GF-D8 (cell line): ENCODE results near the gene EID2B.

Experiments
- DNase-seq: peaks from one replicate; lab custom pipeline; 2025; lab: John Stamatoyannopoulos, UW

EID2B gene

DNA sequence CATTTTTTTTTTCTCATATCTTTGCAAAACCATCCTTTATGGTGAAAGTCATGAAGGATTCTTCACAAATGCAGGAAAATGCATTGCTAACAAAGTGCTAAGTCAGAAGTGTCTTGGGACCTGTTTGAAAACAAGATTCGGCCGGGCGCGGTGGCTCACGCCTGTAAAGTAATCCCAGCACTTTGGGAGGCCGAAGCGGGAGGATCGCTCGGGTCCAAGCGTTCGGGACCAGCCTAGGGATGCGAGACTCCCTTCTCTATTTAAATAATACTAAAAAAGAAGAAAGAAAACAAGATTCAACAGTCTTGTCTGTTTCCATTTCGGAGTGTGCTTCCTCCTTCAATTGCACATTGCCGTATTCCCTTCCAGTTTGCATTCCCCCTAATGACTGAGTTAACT, 819 bp downstream of the EID2B start:
- DNase-seq, result no peak

DNA sequence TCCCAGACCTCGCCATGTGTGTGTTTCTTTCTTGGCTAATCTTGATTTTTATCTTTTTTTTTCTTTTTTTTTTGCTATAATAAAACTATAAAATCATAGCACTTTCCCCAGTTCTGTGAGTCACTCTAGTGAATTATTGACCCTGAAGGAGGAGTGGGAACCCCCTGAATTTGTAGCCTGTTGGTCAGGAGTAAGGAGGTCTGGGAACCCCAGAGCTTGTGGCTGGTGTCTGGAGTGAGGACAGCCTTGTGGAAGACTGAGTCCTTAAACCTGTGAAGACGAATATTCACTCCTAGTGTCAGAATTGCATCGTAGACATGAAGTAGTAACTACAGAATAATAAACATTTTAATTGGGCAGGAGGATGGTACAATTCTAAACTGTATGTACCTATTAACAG, 7.4 kb downstream of the EID2B start:
- DNase-seq, result no peak

DNA sequence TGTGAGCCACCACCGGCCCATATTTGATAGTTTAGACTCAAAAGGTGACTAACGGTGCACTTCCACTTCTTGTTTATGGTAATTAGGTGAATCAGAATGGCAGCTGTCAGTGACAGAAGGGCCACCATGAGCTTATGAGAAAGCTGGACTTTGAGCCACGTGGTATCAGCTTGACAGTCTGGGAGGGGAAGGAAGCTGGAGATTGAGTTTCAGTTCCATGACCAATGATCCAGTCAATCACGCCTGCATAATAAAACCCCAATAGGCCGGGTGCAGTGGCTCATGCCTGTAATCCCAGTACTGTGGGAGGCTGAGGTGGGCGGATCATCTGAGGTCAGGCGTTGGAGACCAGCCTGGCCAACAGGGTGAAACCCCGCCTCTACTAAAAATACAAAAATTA, 8.2 kb downstream of the EID2B start:
- DNase-seq, result no peak

DNA sequence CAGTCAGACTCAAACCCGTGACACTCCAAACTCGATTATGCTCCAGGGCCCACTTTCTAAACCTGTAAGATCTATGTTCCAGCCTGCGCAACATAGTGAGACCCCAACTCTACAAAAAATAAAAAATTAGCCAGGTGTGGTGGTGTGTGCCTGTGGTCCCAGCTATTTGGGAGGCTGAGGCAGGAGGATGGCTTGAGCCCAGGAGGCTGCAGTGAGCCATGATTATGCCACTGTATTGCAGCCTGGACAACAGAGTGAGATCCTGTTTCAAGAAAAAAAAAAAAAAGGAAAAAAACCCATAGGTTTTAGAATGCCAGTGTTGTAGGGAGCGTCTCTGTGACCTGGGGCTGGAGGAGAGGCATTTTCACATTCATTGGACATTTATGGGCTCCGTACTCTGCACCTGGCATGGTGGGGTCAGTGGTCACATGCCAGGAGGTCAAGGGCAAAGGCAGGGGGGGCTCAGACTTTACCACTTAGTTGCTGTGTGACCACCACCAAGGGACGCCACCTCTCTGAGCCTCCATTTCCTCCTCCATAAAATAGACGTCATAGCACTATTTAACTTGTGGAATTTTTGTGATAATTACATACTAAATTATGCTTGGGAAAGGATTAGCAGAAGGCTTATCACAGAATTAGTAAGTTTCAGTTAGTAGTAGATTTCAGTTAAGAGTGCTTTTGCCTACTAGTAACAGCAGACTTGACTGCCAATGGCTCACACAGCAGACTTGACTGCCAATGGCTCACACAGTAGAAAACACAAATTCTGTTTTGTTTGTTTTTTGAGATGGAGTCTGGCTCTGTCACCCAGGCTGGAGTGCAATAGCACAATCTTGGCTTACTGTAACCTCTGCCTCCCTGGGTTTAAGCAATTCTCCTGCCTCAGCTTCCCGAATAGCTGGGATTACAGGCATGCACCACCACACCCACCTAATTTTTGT, 11.8 kb downstream of the EID2B start:
- no peak for DNase-seq

DNA sequence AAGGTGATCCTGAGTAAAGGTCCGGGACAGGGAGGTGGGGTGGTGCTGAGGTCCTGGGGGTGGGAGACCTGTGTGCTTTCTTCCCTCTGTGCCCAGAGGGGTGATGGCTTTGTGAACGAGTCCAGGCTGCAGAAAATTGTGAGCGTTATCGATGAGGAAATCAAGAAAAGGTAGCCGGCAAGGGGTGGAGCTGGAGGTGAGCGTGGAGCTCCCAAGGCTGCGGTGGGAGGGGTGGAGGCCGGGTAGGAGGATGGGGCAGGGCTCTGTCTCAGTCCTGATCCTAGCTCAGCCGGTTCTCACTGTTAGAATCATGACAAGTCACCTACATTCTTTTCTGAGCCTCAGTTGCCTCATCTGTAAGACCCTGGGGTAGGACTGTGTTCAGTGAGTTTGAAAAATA, 13.7 kb downstream of the EID2B start:
- no peak for DNase-seq

DNA sequence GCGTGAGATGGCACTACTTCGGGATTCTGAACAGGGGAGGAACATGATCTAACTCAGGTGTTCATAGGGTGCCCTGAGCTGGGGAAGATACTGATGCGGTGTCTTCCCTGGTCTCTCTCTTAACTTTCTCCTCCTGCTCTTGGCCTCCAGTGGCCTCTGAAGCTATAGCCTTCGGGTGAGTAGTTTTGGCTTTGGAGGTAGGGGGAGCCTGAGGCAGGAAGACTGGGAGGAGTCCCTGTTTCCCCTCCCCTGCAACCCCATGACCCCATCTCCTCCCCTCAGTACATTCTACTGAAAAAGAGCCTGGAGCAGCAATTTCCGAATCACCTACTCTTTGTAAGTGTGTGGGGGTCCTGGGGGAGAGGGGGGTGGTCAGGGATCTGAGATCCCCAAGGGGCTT, 14.2 kb downstream of the EID2B start:
- no peak for DNase-seq

DNA sequence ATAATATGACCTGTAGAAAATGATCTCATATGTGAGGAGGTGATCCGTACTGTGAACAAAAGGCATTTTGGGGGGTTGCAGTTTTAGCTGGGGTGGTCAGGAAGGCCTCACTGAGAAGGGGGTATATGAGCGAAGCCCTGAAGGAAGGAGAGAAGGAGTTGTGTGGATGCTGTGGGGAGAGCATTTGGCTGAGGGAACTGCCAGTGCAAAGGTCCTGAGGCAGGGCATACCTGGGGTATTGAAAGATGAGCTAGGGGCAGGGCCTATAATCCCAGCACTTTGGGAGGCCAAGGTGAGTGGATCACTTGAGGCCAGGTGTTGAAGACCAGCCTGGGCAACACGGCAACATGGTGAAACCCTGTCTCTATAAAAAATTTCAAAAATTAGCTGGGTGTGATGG, 15.2 kb downstream of the EID2B start:
- DNase-seq, result no peak

DNA sequence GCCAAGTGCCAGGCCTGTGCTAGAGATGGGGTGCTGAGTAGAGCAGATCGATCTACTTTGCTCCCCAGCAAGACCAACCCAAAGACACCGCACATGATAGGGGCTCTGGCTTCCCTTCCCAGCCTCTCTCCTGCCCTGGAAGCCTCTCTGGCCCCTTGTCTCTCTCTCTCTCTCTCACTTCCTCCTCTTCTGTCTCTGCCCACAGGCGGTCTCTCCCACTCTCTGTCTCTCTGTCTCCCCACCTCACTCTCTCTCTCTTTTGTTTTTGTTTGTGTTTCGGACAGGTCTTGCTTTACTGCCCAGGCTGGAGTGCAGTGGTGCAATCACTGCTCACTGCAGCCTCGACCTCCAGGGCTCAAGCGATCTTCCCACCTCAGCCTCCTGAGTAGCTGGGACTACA, 16.4 kb downstream of the EID2B start:
- DNase-seq, result no peak

DNA sequence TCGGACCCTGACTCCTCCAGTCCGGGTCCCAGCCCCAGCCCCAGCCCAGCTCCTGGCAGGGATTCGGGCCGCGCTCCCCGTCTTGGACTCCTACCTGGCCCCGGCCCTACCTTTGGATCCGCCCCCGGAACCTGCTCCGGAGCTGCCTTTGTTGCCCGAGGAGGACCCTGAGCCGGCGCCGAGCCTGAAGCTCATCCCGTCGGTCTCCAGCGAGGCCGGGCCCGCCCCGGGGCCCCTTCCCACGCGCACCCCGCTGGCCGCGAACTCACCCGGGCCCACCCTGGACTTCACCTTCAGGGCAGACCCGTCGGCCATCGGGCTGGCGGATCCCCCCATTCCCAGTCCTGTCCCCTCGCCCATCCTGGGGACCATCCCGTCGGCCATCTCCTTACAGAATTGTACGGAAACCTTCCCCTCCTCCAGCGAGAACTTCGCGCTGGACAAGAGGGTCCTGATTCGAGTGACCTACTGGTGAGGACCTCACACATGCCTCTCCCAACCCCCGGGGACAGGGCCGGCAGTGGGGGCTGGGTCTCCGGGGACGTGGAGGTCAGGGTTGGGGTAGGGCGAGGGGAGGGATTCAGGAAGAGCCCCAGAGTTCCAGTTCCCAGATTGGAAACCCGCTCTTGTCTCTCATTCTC, 17.0 kb downstream of the EID2B start:
- no peak for DNase-seq

DNA sequence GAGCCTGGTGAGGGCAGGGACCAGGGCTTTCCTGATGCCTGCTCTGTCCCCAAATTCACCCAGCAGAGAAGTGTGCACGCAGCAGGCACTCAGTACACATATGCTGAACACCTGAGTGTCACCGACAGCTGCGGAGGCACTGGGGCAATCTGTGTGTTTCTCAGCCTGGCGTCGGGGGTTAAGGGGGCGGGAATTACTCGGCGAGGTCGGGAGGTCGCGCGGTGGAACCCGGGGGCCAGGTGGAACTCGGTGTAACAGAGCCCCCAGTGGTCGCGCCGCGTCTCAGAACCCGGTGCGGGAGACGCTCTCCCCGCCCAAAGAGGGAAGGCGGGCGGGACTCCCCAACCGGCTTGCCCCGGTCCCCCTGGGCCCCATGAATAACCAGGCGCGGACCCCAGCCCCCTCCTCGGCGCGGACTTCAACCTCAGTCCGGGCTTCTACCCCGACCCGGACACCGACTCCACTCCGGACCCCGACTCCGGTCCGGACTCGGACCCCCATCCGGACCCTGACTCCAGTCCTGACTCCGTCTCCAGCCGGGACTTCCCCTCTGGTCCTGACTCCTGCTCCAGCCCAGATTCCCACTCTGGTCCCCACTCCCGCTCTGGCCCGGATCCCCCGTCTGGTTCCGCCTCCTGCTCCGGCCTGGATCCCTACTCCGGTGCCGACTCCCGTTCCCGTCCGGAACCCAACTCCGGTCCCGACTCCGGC, 17.7 kb downstream of the EID2B start, which contains the start of gene SELENOV:
Gene SELENOV (plus strand): TSS at position 300 of the 711 bp plus-strand sequence. CDS start 74 bp downstream, at position 374.
- no peak for DNase-seq

DNA sequence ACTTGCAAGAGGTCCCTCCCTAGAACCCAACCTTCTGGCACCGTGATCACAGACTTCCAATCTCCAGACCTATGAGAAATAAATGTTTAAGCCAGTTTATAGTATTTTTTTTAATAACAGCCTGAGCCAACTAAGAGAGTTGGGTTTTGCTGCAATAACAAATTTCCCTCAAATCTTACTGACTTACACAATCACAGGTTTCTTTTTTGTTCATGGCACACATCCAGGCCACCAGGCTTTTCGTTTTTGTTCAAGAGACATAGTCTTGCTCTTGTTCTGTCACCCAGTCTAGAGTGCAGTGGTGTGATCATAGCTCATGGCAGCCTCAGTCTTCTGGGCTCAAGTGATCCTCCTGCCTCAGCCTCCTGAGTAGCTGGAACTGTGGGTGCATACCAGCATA, 19.7 kb downstream of the EID2B start:
- DNase-seq, result no peak

DNA sequence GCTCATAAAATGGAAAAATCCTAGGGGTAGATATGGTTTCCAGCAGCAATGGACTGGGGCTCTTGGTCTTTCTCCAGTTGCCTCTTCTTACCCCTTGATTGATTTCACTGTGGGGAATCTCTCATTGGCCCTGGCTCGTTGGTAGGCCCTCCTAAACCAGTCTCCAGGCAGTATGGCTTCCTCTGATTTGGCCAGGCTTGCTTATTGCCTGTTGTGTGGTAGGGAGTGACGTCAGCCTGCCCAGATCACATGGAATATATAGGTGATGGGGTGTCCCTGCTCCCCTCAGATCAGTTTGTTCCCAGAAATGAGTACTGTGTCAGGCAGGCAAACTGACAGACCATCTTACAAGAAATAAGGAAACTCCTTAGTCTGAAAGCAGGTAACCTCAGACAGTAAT, 23.4 kb downstream of the EID2B start:
- DNase-seq, result no peak

DNA sequence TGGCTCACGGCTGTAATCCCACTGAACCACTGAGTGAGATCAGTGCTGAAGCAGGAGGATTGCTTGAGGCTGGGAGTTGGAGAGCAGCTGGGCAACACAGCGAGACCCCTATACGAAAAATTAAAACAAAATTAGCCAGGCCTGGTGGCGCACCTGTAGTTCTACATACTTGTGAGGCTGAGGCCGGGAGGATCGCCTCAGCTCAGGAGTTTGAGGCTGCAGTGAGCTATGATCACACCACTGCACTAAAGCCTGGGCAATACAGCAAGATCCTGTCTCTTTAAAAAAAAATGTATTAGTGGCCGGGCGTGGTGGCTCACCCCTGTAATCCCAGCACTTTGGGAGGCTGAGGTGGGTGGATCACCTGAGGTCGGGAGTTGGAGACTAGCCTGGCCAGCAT, 24.0 kb downstream of the EID2B start:
- no peak for DNase-seq

DNA sequence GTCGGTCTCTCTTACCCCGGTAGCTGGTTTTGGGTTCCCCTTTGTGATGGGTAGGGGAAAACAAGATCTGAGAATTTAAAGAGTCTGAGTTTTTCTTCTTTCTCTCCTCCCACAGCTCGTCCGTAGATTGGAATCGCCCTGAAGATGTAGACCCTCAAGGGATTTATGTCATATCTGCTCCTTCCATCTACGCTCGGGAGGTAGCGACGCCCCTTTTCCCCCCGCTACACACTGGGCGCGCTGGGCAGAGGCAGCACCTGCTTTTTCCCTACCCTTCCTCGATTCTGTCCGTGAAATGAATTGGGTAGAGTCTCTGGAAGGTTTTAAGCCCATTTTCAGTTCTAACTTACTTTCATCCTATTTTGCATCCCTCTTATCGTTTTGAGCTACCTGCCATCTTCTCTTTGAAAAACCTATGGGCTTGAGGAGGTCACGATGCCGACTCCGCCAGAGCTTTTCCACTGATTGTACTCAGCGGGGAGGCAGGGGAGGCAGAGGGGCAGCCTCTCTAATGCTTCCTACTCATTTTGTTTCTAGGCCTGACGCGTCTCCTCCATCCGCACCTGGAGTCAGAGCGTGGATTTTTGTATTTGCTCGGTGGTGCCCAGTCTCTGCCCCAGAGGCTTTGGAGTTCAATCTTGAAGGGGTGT, 24.8 kb downstream of the EID2B start:
- no peak for DNase-seq

DNA sequence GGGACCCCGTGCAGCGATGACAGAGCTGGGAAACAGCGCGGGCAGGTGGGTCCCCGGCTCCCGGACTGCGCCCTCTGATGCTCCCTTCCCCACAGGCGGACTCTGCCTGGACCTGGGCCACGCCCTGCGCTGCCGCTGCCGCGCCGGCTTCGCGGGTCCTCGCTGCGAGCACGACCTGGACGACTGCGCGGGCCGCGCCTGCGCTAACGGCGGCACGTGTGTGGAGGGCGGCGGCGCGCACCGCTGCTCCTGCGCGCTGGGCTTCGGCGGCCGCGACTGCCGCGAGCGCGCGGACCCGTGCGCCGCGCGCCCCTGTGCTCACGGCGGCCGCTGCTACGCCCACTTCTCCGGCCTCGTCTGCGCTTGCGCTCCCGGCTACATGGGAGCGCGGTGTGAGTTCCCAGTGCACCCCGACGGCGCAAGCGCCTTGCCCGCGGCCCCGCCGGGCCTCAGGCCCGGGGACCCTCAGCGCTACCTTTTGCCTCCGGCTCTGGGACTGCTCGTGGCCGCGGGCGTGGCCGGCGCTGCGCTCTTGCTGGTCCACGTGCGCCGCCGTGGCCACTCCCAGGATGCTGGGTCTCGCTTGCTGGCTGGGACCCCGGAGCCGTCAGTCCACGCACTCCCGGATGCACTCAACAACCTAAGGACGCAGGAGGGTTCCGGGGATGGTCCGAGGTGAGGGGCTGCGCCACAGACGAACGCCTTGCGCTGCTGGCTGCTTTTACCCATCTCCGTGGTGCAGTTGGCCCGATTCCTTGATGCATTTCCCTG, 25.5 kb downstream of the EID2B start:
- DNase-seq, result peak; percentile 68

DNA sequence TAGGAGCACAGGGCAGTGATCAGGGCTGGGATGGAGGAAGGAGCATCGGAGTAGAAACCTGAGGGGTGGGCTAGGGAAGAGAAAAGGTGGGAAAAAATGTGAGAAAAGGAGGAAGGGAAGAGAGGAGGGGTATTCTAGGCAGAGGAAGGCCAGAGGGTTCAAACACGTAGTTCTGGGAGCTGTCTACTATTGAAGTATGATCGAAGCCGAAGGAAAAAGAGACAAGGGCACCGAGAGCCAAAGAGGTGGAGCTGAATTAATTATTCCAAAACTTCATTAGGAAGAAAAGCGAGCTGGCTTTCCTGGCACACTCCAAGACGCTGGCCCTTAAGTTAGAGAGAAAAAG, 26.1 kb downstream of the EID2B start:
- no peak for DNase-seq

DNA sequence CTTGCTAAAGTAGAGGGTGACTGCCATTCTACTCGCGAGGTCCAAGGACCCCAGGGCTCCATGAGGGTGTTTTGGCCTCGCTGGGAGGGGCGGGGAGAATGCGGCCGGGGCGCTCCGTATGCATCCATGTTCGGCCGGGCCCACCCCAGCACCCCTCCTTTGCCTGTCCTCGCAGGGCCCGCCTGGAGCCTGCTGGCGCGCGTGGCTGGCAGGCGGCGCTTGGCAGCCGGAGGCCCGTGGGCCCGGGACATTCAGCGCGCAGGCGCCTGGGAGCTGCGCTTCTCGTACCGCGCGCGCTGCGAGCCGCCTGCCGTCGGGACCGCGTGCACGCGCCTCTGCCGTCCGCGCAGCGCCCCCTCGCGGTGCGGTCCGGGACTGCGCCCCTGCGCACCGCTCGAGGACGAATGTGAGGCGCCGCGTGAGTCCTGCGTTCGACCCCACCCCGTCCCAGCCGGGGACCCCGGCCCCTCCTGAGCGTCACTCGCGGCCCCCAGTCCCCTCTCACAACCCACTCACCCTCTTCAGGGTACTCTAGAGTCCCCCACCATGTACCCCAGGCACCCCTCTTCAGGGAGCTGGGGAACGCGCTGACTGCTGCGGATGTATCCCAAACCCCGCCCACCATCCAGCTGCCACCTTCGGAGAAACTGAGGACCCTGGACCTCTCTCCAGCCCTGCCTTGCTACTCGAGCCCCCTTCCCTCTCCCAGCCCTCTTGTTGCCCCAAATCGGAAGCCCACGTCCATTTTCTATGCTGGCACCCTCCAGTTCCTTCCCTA, 29.8 kb downstream of the EID2B start:
- peak; percentile 26 for DNase-seq

DNA sequence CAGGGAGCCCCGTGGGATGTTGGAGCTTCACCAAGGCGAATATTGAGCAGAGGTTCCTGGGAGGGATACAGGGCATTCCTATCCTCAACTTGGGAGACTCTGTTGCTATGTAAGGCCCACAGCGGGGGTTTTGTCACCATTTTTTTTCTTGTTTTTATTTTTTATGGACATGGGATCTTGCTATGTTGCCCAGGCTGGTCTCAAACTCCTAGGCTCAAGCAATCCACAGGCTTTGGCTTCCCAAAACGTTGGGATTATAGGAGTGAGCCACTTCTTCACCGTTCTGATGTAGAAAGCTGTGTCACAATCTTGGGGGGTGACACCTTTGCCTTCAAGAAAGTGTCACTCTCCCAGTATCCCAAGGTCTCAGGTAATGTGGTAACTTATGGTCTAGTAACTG, 31.3 kb downstream of the EID2B start:
- no peak for DNase-seq

DNA sequence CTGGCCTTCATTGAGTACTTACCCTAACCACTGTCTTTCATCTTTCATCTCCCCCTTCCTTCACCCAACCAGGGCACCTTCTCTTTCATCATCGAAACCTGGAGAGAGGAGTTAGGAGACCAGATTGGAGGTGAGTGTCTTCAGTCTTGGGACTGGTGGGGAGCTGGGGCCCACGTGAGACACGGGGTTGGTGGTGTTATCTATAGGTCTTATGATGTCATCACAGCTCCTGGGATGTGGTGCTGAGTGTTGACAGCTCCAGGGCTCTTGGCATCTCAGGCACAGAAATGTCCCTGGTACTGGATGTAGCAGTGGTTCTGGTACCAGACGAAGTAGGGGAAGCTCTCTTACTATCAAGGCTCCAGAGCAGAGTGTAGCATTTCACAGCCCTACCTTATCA, 32.1 kb downstream of the EID2B start:
- no peak for DNase-seq

DNA sequence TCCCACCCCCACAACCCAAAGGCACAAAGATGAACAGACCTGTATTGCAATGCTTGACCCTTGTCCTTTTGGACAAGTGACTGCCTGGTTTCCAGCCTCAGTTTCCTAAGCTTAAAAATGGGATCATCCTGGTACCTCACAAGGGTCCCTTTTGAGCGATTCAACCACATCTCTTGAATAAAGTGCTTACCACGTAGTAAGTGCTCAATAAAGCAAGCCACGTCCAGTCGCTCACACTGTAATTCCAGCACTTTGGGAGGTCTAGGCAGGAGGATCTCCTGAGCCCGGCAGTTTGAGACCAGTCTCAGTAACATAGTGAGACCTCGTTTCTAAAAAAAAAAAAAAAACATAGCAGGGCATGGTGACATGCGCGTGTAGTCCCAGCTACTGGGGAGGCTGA, 32.7 kb downstream of the EID2B start:
- DNase-seq, result no peak
